ENCODE measurements around the gene FBP2. TPM values are rescaled to one million over a fixed set of nuclear protein-coding genes. Genes with fewer than 3 reads are reported as not detected.

The FBP2 gene
- total RNA-seq, 4 donors from 2014 or later: not detected

DNA sequence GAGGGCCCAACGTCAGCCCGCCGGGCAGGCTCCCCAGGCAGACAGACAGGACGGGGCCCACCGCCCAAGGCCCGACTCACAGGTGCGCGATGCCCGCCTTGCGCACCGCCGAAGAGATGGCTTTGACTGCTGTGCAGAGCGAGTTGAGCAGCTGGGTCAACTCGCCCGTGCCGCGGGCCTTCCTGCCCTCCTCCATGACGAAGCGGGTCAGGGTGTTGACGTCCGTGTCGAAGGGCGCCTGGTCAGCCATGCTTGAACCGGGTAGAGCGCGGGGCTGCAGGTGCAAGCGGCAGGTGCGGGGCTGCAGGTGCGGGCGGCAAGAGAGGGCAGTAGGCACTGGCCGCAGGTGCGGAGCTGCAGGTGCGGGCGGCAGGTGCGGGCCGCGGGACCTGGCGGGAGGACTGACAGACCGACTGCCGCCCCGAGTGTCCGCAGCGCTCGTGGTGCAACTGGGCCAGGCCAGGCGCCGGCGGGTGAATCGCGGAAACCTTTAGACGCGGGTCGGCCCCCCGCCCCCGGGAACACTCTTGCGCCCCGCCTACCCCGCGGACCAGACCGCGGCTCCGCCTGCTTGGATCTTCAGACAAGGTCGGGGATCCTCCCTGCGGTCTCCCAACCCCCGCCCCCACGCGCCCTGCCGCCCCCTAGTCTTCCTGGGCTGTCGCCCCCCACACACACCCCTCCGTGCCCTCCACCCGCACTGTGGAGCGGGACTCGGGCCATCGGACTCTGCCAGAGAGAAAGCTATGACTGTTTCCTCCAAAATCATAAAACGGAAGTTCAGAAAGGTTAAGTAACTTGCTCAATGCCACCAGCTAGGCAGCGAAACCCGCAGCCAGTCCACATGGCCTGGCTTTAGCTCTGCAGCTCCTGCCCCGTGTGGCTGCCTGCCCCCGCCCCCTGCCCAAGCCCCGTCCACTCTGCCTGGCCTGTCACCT, 45.7 kb upstream of the FBP2 start, which contains the start of gene FBP1:
TSS of gene FBP1 (minus strand) at position 458 of the 938 bp plus-strand sequence. CDS start at position 250, 208 bp downstream.
- Histone ChIP-seq H3K4me3 (peak within 1 kb of the TSS; percentile 56 to 69 (median 62)), H3K36me3 (no peaks in the 10 kb centered on the region), H3K4me1 (peaks cover 0 to 18% (median 16%) of the 10 kb centered on the region in 4 donors), H3K27ac (replicated peaks in 1 of 4) (peak within 1 kb of the TSS in 3 of 4 donors; percentile 28 to 41 (median 39)), H3K9me3 (no peaks in the 10 kb centered on the region), H3K27me3 (peaks cover 5 to 19% (median 7%) of the 10 kb centered on the region in 4 donors)
- TF ChIP-seq CTCF (IDR thresholded peaks at IDR 0.05) (no peak), POLR2A (IDR thresholded peaks at IDR 0.05; ENCODE audit: low read depth) (no peak), POLR2AphosphoS5 (IDR thresholded peaks at IDR 0.05) (no peak), EP300 (IDR thresholded peaks at IDR 0.05) (no peak)
- no peak for DNase-seq (ENCODE audit: extremely low spot score)
- intact Hi-C loops (cut with DNase I): no loop called here
- WGBS: 9% methylated on average over 37 of the region's 79 CpGs

GRCh38 chr9:94638335-94639060, 44.9 kb upstream of the FBP2 start:
- TF ChIP-seq POLR2A (IDR thresholded peaks at IDR 0.05; ENCODE audit: low read depth): no peak
- no peak for TF ChIP-seq EP300 (IDR thresholded peaks at IDR 0.05)
- no peak for TF ChIP-seq POLR2AphosphoS5 (IDR thresholded peaks at IDR 0.05)
- no peak for TF ChIP-seq CTCF (IDR thresholded peaks at IDR 0.05)
- intact Hi-C loops (cut with DNase I): no loop called here
- Histone ChIP-seq H3K4me3 (peak overlapping the region; percentile 56 to 69 (median 62)), H3K27ac (replicated peaks in 1 of 4) (no peak overlapping the region), H3K27me3 (peaks cover 5 to 19% (median 7%) of the 10 kb centered on the region in 4 donors), H3K36me3 (no peaks in the 10 kb centered on the region), H3K9me3 (no peaks in the 10 kb centered on the region), H3K4me1 (peaks cover 0 to 18% (median 16%) of the 10 kb centered on the region in 4 donors)
- WGBS: 68% methylated on average over 13 of the region's 17 CpGs
- DNase-seq (ENCODE audit: extremely low spot score): no peak

DNA sequence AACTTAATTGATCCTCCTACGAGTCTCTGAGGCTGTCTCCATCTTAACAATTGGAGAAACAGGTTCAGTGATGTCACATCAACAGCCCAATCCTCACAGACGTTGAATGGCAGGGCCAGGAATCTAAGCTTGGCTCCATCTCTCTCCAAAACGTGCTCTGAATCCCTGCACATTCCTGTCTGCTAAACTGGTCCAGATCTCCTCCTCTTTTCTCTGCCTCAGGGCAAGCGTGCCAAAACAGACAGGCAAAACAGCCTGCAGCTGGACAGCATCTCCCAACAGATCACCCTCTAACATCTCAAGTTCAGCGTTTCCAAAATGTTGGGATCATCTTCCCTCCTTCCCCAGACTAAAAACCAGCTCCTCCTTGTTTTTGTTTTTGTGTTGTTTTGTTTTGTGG, 39.1 kb upstream of the FBP2 start:
- DNase-seq (ENCODE audit: extremely low spot score): no peak
- no peaks in the 10 kb centered on the region for H3K9me3 ChIP-seq
- WGBS: 13% methylated on average over 5 of the region's 5 CpGs
- H3K27ac ChIP-seq (replicated peaks in 1 of 4): no peak overlapping the region
- TF ChIP-seq EP300 (IDR thresholded peaks at IDR 0.05) (no peak), POLR2A (IDR thresholded peaks at IDR 0.05; ENCODE audit: low read depth) (no peak), POLR2AphosphoS5 (IDR thresholded peaks at IDR 0.05) (no peak), CTCF (IDR thresholded peaks at IDR 0.05) (no peak)
- H3K36me3 ChIP-seq: no peaks in the 10 kb centered on the region
- H3K4me1 ChIP-seq: peaks cover 0 to 7% (median 0%) of the 10 kb centered on the region in 4 donors
- no peak overlapping the region for H3K4me3 ChIP-seq
- H3K27me3 ChIP-seq: no peaks in the 10 kb centered on the region
- intact Hi-C loops (cut with DNase I): no loop called here

DNA sequence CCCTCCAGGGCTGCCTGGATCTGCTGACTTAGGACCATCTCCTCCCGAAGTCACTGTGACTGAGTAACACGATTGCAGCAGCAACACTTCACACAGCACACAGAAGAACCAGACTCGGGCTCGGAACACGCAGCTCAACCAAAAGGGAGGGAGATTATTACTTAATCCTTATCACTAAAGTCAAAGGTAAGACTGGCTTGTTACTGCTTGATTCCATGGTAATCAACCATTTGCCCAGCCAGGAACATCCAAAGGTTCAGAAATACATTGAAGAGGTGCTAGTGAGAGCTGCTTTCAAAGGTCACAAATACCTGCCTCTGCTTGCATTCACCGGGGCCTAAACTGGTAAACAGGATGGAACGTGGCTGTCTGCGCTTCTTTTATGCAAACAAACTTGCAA, 38.0 kb upstream of the FBP2 start:
- intact Hi-C loops (cut with DNase I): no loop called here
- H3K27ac ChIP-seq (replicated peaks in 1 of 4): no peak overlapping the region
- H3K4me1 ChIP-seq: peaks cover 0 to 7% (median 0%) of the 10 kb centered on the region in 4 donors
- TF ChIP-seq POLR2AphosphoS5 (IDR thresholded peaks at IDR 0.05) (no peak), POLR2A (IDR thresholded peaks at IDR 0.05; ENCODE audit: low read depth) (no peak), CTCF (IDR thresholded peaks at IDR 0.05) (no peak), EP300 (IDR thresholded peaks at IDR 0.05) (no peak)
- H3K9me3 ChIP-seq: no peaks in the 10 kb centered on the region
- H3K4me3 ChIP-seq: no peak overlapping the region
- no peaks in the 10 kb centered on the region for H3K27me3 ChIP-seq
- H3K36me3 ChIP-seq: no peaks in the 10 kb centered on the region
- 79% methylated on average over 8 of the region's 8 CpGs for WGBS
- no peak for DNase-seq (ENCODE audit: extremely low spot score)

All from esophagus muscularis mucosa (tissue), 4 donors.